Measurements from ENCODE around the gene C2CD3. TPM values are rescaled to one million over a fixed set of nuclear protein-coding genes. Genes with fewer than 3 reads are reported as not detected.

Gene C2CD3
- polyA plus RNA-seq, 1 experiment, result 10.3 TPM

DNA sequence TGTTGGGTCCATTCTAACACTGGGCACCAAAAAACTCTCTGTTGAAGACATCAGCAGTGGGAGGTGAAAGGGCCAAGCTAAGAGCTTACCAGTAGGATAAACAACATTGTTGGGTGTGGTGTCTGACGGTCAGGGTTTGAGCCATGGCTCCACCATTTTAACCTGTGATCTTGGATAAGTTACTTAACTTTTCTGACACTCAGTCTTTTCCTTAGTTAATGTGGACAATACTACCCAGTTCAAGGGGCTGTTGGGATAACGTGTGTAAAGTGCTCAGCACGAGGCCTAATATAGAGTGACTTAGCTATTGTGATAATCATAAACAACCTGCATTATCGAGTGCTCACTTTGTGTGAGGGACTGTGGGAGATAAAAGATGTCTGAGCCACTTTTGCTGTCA is 168.0 kb downstream of the C2CD3 start:
- no peak for TF ChIP-seq CTCF (IDR thresholded peaks at IDR 0.05; ENCODE audit: insufficient read depth, low read depth, low read length)
- no peaks in the 10 kb centered on the region for H3K27me3 ChIP-seq (ENCODE audit: control insufficient read depth, insufficient read depth, low read length)
- H3K36me3 ChIP-seq (ENCODE audit: control insufficient read depth, insufficient read depth, low read length), result peaks cover 5% of the 10 kb centered on the region
- no peak overlapping the region for H3K4me3 ChIP-seq (ENCODE audit: low read depth, low read length)
- CTCF ChIA-PET, result interaction anchor here (0.7 kb wide), 1 partner anchor 13 kb away, joined by 3 read pairs; no protein-coding TSS in a partner anchor
- POLR2A ChIA-PET, result no interaction called here
- DNase-seq (ENCODE audit: low read depth), result no peak

DNA sequence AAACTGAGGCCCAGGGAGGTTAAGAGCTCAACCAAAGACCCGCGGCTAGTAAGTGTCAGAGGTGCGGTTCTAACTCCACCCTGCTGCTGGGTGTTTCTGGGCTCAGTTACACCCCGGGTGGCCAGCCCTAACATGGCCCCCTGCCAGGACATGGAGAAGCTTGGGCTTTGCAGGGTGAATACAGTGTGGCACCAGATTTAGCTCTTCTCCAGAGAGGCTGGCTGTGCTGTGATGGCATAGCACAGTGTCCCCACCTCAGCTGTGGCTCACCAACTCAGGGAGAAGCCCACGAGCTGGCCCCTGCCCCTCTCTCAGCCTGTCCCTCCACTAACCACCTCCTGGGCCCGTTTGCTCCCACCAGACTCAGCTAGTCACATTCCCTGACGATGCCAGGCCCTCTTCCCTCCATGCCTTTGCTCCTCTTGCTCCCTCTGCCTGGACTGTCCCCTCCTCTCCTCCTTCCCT is 168.9 kb downstream of the C2CD3 start:
- TF ChIP-seq CTCF (IDR thresholded peaks at IDR 0.05; ENCODE audit: insufficient read depth, low read depth, low read length), result no peak
- Histone ChIP-seq H3K36me3 (ENCODE audit: control insufficient read depth, insufficient read depth, low read length) (peaks cover 5% of the 10 kb centered on the region), H3K27me3 (ENCODE audit: control insufficient read depth, insufficient read depth, low read length) (no peaks in the 10 kb centered on the region), H3K4me3 (ENCODE audit: low read depth, low read length) (no peak overlapping the region)
- no peak for DNase-seq (ENCODE audit: low read depth)
- ChIA-PET CTCF (no interaction called here), POLR2A (no interaction called here)

DNA sequence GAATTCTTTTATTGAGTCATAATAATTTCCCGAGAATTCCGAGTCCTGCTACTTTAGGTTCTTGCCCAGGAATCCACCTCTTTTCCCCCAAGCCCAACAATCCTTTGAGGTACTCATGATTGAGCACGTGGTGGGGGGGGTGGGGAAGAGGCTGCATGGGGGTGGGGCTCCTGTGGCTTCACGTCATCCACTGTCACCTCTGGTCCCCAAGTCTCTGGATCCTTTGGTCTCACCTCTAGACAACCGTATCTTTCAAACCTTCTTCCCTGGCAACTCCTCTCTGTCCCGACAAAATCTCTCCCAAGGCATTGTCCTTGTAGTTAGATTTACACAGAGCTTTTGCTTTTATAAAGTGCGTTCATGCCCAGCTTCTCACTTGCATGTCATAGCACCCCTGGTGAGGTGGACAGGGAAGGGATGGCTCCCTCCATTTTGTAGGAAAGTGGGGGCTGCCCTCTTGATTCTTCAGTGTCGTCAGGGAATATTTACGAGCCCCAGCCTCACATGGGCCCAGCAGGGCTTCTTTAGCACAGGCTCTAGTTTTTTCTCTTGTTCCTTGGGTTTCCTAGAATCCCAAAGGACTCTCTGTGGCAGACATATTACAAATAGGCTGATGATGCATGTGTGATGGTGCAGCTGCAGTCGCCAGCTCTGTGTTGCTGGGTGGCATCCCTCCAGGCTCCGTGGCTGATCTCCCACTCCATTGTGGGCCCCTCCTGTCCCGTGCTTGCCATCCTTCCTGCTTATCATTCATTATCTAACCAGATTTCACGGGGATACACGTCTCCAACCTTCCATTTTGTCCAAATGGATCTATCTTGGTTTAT is 170.3 kb downstream of the C2CD3 start:
- no peaks in the 10 kb centered on the region for H3K27me3 ChIP-seq (ENCODE audit: control insufficient read depth, insufficient read depth, low read length)
- no peak overlapping the region for H3K4me3 ChIP-seq (ENCODE audit: low read depth, low read length)
- ChIA-PET POLR2A (no interaction called here), CTCF (no interaction called here)
- no peak for DNase-seq (ENCODE audit: low read depth)
- no peak for TF ChIP-seq CTCF (IDR thresholded peaks at IDR 0.05; ENCODE audit: insufficient read depth, low read depth, low read length)
- H3K36me3 ChIP-seq (ENCODE audit: control insufficient read depth, insufficient read depth, low read length), result peaks cover 5% of the 10 kb centered on the region

- POLR2A ChIA-PET, result no interaction called here
- Histone ChIP-seq H3K36me3 (ENCODE audit: control insufficient read depth, insufficient read depth, low read length) (peaks cover 2% of the 10 kb centered on the region; the same call in 1 of the 2 replicates), H3K27me3 (ENCODE audit: control insufficient read depth, insufficient read depth, low read length) (no peaks in the 10 kb centered on the region), H3K4me3 (ENCODE audit: low read depth, low read length) (no peak overlapping the region)
- TF ChIP-seq CTCF (IDR thresholded peaks at IDR 0.05; ENCODE audit: insufficient read depth, low read depth, low read length), result no peak
- CTCF ChIA-PET, result no interaction called here
- no peak for DNase-seq (ENCODE audit: low read depth)
Measured at GRCh38 chr11:73999581-74000306, 171.1 kb downstream of the C2CD3 start.

DNA sequence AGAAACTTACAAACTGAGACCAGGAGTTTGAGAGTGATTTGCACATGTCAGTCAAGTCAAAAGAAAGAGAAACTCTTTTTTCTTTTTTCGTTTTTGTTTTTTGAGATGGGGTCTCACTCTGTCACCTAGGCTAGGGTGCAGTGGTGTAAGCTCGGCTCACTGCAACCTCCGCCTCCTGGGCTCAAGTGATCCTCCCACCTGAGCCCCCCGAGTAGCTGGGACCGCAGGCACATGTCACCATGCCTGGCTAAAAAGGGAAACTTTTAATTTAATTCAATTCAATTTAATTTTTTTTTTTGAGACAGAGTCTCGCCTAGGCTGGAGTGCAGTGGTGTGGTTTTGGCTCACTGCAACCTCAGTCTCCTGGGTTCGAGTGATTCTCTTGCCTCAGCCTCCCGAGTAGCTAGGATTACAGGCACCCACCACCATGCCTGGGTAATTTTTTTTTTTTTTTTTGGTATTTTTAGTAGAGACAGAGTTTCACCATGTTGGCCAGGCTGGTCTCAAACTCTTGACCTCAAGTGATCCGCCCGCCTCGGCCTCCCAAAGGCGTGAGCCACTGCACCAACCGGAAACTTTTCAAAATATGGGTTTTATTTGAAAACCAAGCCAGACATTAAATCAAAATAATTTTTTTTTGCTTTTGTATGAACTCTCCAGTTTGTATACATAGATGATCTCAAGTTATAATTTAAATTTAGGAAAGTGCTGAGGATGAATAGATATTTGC is 171.8 kb downstream of the C2CD3 start:
- DNase-seq (ENCODE audit: low read depth), result no peak
- POLR2A ChIA-PET, result no interaction called here
- peaks cover 2% of the 10 kb centered on the region; the same call in 1 of the 2 replicates for H3K36me3 ChIP-seq (ENCODE audit: control insufficient read depth, insufficient read depth, low read length)
- no peak for TF ChIP-seq CTCF (IDR thresholded peaks at IDR 0.05; ENCODE audit: insufficient read depth, low read depth, low read length)
- CTCF ChIA-PET, result interaction anchor here (0.6 kb wide), 1 partner anchor 883 kb away, joined by 3 read pairs; no protein-coding TSS in a partner anchor
- H3K4me3 ChIP-seq (ENCODE audit: low read depth, low read length), result no peak overlapping the region
- H3K27me3 ChIP-seq (ENCODE audit: control insufficient read depth, insufficient read depth, low read length), result no peaks in the 10 kb centered on the region
